GM18517 (cell line): ENCODE measurements around the gene SIGLEC12.
"Not testable (repeated sequence)": the region's sequence is repeated elsewhere in the genome, so short reads cannot be mapped to it uniquely, and the experiment has no call there.

Experiments
- ATAC-seq: cut with Tn5 transposase; IDR thresholded peaks from one replicate; pipeline ENCODE4 v1.9.1; 2021; ENCODE audit warnings: mild to moderate bottlenecking, moderate library complexity; ENCODE audit not compliant: unreplicated experiment

SIGLEC12 gene

DNA sequence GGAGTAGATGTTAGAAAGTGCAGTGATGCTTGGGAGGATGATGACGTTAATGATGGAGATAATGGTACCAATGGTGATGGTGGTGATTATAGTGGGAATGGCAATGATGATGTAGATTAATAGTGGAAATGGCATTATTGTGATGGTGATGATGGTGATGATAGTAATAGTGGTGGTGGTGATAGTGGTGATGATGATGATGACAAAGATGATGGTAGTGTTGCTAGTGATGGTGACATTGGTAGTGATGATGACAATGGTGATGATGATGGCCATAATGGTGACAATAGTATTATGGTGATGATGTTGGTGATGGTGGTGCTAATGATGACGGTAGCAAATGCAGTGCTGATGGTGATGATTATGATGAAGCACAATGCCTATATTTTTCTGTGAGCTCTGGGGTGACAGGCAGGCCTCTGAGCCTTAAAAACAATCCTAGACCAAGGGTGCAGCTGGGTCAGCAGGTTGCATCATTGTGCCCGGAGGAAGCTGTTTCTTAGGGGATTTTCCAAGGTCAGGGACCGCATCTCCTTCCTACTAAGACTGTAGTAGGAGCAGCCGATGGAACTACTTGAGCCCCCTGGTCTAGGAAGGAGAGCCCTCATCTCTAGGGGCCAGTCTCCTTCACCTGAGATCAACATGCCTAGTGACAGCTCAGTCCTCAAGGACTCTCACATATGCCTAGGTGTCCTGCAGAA, 15.5 kb downstream of the SIGLEC12 start:
- ATAC-seq: no peak

GRCh38 chr19:51480590-51480989, 21.0 kb downstream of the SIGLEC12 start:
- no peak for ATAC-seq

GRCh38 chr19:51479531-51480331, 21.9 kb downstream of the SIGLEC12 start:
- ATAC-seq: no peak

GRCh38 chr19:51478381-51479234, 23.0 kb downstream of the SIGLEC12 start, which contains the start of gene CEACAM18:
TSS of gene CEACAM18 (plus strand) at chr19:51478539.
- no peak for ATAC-seq

GRCh38 chr19:51477344-51477743, 24.3 kb downstream of the SIGLEC12 start:
- no peak for ATAC-seq

GRCh38 chr19:51476164-51476563, 25.4 kb downstream of the SIGLEC12 start:
- no peak for ATAC-seq

- no peak for ATAC-seq
Observed at GRCh38 chr19:51473009-51473707, 28.4 kb downstream of the SIGLEC12 start.

GRCh38 chr19:51472607-51473006, 29.0 kb downstream of the SIGLEC12 start:
- ATAC-seq: no peak

DNA sequence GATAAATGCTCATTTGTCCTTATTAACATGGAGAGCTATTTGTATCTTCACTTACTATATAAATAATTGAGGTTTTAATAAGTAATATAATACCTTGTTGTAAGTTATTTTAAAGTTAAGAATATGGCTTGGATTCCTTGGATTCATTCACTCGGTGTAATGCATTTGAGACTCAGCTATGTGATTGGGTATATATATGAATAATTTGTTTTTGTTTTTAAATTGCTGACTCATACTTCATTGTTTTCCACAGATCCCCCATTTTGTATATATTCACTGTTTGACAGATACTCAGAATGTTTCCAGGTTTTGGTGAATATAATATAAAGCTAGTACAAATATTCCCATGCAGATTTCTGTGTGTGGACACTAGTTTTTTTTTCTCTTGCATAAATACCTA, 30.1 kb downstream of the SIGLEC12 start:
- ATAC-seq: no peak

DNA sequence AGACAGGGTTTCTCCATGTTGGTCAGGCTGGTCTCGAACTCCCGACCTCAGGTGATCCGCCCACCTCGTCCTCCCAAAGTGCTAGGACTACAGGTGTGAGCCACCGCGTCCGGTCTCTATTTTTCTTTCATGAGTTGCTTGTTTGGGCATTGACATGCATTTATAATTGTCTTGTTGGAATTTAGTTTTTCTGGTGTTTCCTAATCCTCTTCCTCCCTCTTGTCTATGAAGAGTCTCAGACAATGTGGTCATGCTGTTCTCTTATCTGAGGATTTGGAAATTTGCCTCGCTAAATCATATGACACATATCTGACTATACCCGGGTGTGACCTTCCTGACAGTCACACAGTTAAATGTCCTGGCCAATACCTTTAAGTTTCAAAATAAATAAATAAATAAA, 30.6 kb downstream of the SIGLEC12 start:
- no peak for ATAC-seq

GRCh38 chr19:51469629-51470028, 32.0 kb downstream of the SIGLEC12 start:
- ATAC-seq: no peak

GRCh38 chr19:51469162-51469561, 32.4 kb downstream of the SIGLEC12 start:
- ATAC-seq: no peak

- ATAC-seq: no peak
Observed at GRCh38 chr19:51468545-51468920, 33.1 kb downstream of the SIGLEC12 start.

DNA sequence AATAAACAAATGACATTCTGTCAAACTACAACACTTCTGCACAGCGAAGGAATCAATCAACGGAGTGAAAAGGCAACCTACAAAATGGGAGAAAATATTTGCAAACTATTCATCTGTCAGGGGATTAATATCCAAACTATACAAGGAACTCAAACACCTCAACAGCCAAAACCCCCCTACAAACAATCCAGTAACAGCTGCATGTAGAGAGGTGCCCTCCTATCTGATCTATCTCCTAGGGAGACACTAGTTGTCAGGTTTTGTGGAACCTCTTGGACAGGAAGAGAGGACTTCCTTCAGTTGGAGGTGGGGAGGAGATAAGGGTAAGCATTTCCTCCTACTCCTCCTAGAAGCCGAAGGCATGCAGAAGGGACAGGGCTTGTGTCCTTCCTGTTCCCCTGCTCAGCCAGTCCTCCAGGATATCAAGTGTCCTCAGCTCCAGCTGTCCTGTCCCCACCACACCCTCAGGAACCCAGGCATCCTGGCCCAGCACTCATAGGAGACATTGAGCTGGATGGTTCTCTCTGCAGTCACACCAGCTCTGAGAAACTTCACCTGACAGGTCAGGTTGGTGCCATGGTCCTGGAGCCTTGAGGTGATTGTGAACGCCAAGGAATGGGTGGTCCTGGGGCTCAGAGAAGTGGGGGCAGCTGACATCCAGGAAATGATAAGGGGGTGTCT, 33.6 kb downstream of the SIGLEC12 start:
- no peak for ATAC-seq

DNA sequence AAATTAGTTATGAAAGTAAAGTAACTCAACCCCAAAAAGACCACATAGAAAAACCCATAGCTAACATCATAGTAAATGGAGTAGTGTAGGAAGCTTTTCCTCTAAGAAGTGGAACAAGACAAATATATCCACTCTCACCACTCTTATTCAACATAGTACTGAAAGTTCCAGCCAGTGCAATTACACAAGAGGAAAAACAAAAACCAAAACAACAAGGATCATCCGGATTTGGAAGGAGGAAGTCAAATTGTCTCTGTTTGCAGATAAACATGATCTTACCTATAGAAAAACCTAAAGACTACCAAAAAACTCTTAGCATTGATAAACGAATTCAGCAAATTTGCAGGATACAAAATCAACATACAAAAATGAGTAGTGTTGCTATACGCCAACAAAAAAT, 34.9 kb downstream of the SIGLEC12 start:
- no peak for ATAC-seq

- not testable (repeated sequence) for ATAC-seq
Observed at GRCh38 chr19:51463976-51464581, 37.5 kb downstream of the SIGLEC12 start.

- ATAC-seq: no peak
Observed at GRCh38 chr19:51462681-51463080, 38.9 kb downstream of the SIGLEC12 start.

- ATAC-seq: no peak
Observed at GRCh38 chr19:51462276-51462675, 39.3 kb downstream of the SIGLEC12 start.

GRCh38 chr19:51461723-51462161, 39.9 kb downstream of the SIGLEC12 start:
- no peak for ATAC-seq
